Type B pancreatic cell (in vitro differentiated cells): ENCODE measurements around the gene BMP6. TPM values are rescaled to one million over a fixed set of nuclear protein-coding genes. Genes with fewer than 3 reads are reported as not detected.

ENCODE experiments used
- DNase-seq: peaks from one replicate; pipeline ENCODE4 v3.0.0; 2021; ENCODE audit warnings: mixed read lengths; ENCODE audit not compliant: unreplicated experiment; ENCODE audit errors: extremely low spot score
- H3K27ac Mint-ChIP-seq: 2 replicates; pipeline ENCODE4 v1.8.0; 2021; ENCODE audit warnings: mild to moderate bottlenecking, mixed read lengths
- H3K27me3 Mint-ChIP-seq: 2 replicates; pipeline ENCODE4 v1.8.0; 2021; ENCODE audit warnings: mixed read lengths
- H3K36me3 Mint-ChIP-seq: 2 replicates; pipeline ENCODE4 v1.8.0; 2021; ENCODE audit warnings: mixed read lengths
- H3K4me1 Mint-ChIP-seq: one replicate; pipeline ENCODE4 v1.8.0; 2021; ENCODE audit warnings: mixed read lengths; ENCODE audit not compliant: unreplicated experiment
- H3K4me3 Mint-ChIP-seq: 2 replicates; pipeline ENCODE4 v1.8.0; 2021; ENCODE audit warnings: mild to moderate bottlenecking, mixed read lengths
- H3K9me3 Mint-ChIP-seq: 2 replicates; pipeline ENCODE4 v1.8.0; 2021; ENCODE audit warnings: mixed read lengths
- total RNA-seq: library from RNA; stranded (reverse); gene quantifications from 2 replicates; pipeline ENCODE4 v1.2.1, GENCODE V29; 2021; ENCODE audit warnings: low replicate concordance
- TF ChIP-seq, protein P1 (sequence below): fragments of 200-600 bp; sonication (generic); conservative IDR thresholded peaks from 2 replicates; pipeline ENCODE4 v1.5.0; 2021; ENCODE audit warnings: antibody characterized with exemption, mild to moderate bottlenecking

The BMP6 gene
- total RNA-seq, 1 donor from 2014 or later, result 1.8 TPM

- no peaks in the 10 kb centered on the region for H3K36me3 Mint-ChIP-seq
- H3K4me3 Mint-ChIP-seq, result no peak overlapping the region
Observed at GRCh38 chr6:7916959-7917358, 191.1 kb downstream of the BMP6 start.

DNA sequence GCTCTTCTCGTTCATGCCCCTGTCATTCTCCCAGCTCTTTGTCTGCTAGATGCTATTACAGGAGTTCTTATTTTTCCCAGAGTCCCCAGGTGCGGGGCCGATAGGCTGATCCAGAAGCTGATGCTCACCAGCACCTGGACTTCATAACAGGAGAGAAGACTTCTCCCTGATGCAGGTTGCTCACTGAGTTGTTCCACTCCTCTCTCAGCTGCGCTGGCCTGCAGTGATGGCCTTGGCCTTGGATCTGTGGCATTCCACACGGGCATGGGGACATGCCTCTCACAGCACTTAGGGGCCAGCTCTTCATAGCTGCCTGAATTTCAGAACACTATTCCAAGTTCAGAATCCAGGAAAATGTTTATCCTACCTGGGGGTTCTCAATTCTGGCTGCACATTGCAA is 191.8 kb downstream of the BMP6 start:
- no peak overlapping the region for H3K27ac Mint-ChIP-seq
- H3K27me3 Mint-ChIP-seq, result no peaks in the 10 kb centered on the region
- TF ChIP-seq, protein P1, sequence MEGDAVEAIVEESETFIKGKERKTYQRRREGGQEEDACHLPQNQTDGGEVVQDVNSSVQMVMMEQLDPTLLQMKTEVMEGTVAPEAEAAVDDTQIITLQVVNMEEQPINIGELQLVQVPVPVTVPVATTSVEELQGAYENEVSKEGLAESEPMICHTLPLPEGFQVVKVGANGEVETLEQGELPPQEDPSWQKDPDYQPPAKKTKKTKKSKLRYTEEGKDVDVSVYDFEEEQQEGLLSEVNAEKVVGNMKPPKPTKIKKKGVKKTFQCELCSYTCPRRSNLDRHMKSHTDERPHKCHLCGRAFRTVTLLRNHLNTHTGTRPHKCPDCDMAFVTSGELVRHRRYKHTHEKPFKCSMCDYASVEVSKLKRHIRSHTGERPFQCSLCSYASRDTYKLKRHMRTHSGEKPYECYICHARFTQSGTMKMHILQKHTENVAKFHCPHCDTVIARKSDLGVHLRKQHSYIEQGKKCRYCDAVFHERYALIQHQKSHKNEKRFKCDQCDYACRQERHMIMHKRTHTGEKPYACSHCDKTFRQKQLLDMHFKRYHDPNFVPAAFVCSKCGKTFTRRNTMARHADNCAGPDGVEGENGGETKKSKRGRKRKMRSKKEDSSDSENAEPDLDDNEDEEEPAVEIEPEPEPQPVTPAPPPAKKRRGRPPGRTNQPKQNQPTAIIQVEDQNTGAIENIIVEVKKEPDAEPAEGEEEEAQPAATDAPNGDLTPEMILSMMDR, result no peak
- H3K4me1 Mint-ChIP-seq, result no peaks in the 10 kb centered on the region
- H3K36me3 Mint-ChIP-seq, result no peaks in the 10 kb centered on the region
- no peak for DNase-seq
- H3K9me3 Mint-ChIP-seq, result no peaks in the 10 kb centered on the region
- no peak overlapping the region for H3K4me3 Mint-ChIP-seq

More at GRCh38 chr6:7916959-7917358, 191.1 kb downstream of the BMP6 start:
- Mint-ChIP-seq H3K9me3 (no peaks in the 10 kb centered on the region), H3K4me1 (no peaks in the 10 kb centered on the region), H3K27ac (no peak overlapping the region), H3K27me3 (no peaks in the 10 kb centered on the region)
- no peak for DNase-seq
- TF ChIP-seq, protein P1, result no peak

DNA sequence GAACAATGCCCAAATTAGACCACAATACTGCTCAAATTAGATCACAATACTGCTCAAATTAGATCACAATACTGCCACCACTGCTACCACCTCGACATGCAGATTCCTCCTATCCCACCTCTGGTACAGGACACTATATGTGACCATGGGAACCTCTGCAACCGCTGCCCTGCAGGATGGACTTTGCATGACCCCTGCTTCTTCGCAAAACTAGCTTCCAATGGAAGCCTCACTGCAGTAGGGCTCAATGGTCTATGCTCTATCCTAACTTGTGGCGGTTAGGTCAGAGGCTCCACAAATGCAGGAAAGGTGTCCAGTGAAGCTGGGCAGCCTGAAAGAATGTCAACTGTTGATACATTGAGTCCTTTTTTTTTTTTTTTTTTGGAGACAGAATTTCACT is 192.5 kb downstream of the BMP6 start:
- Mint-ChIP-seq H3K27ac (no peak overlapping the region), H3K4me1 (no peaks in the 10 kb centered on the region), H3K36me3 (no peaks in the 10 kb centered on the region), H3K27me3 (no peaks in the 10 kb centered on the region), H3K9me3 (no peaks in the 10 kb centered on the region), H3K4me3 (no peak overlapping the region)
- TF ChIP-seq, protein P1, result no peak
- DNase-seq, result no peak

GRCh38 chr6:7919871-7920270 is 194.0 kb downstream of the BMP6 start:
- Mint-ChIP-seq H3K36me3 (no peaks in the 10 kb centered on the region), H3K27me3 (no peaks in the 10 kb centered on the region), H3K27ac (no peak overlapping the region), H3K4me3 (no peak overlapping the region), H3K9me3 (no peaks in the 10 kb centered on the region), H3K4me1 (no peaks in the 10 kb centered on the region)
- DNase-seq, result no peak
- TF ChIP-seq, protein P1, result no peak

GRCh38 chr6:7920425-7920824 is 194.5 kb downstream of the BMP6 start:
- H3K27me3 Mint-ChIP-seq, result no peaks in the 10 kb centered on the region
- no peak overlapping the region for H3K4me3 Mint-ChIP-seq
- H3K27ac Mint-ChIP-seq, result no peak overlapping the region
- TF ChIP-seq, protein P1, result no peak
- no peaks in the 10 kb centered on the region for H3K4me1 Mint-ChIP-seq
- H3K36me3 Mint-ChIP-seq, result no peaks in the 10 kb centered on the region
- H3K9me3 Mint-ChIP-seq, result no peaks in the 10 kb centered on the region
- no peak for DNase-seq

DNA sequence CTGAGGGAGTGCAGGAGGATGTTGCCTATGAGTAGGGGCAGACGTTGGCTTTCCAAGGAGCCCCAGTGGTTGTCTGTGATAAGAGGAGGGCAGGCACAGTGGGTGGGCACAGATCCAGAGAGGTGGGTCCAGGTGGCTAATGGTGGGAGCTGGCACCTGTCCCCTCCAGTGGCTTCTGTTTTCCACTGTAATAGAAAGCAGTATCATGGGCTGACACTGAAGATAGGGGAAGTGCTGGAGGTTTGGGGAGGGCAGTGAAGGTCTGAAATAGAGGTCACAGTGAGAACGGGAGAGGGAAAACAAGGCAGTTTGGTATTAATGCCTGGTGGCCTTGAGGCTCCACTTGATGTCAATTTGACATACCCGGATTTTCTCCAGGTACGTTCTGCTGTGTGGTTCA is 195.1 kb downstream of the BMP6 start:
- no peaks in the 10 kb centered on the region for H3K9me3 Mint-ChIP-seq
- TF ChIP-seq, protein P1, result no peak
- no peaks in the 10 kb centered on the region for H3K4me1 Mint-ChIP-seq
- H3K36me3 Mint-ChIP-seq, result no peaks in the 10 kb centered on the region
- H3K27ac Mint-ChIP-seq, result no peak overlapping the region
- DNase-seq, result no peak
- no peak overlapping the region for H3K4me3 Mint-ChIP-seq
- no peaks in the 10 kb centered on the region for H3K27me3 Mint-ChIP-seq
